HUES48 (cell line): ENCODE measurements around the gene LRWD1.
"Not testable (repeated sequence)": the region's sequence is repeated elsewhere in the genome, so short reads cannot be mapped to it uniquely, and the experiment has no call there.

Source experiments
- H3K27ac ChIP-seq: one replicate; pipeline ENCODE4 v1.7.0; 2013; ENCODE audit warnings: low read depth, low read length, inconsistent platforms
- H3K27me3 ChIP-seq: 2 replicates; pipeline ENCODE4 v1.6.1; 2013; ENCODE audit warnings: mild to moderate bottlenecking, low read length; ENCODE audit not compliant: control insufficient read depth, insufficient read depth
- H3K36me3 ChIP-seq: 2 replicates; pipeline ENCODE4 v1.6.1; 2013; ENCODE audit warnings: low read length; ENCODE audit not compliant: control insufficient read depth, insufficient read depth
- H3K4me1 ChIP-seq: 2 replicates; pipeline ENCODE4 v1.6.1; 2013; ENCODE audit warnings: mild to moderate bottlenecking, low read length; ENCODE audit not compliant: control insufficient read depth, insufficient read depth
- H3K4me3 ChIP-seq: 2 replicates; pipeline ENCODE4 v1.5.1; 2013; ENCODE audit warnings: mild to moderate bottlenecking, low read depth, low read length
- H3K9ac ChIP-seq: 2 replicates; pipeline ENCODE4 v1.6.1; 2013; ENCODE audit warnings: mild to moderate bottlenecking, low read depth, low read length, moderate library complexity
- H3K9me3 ChIP-seq: 2 replicates; pipeline ENCODE4 v1.6.1; 2013; ENCODE audit warnings: low read length; ENCODE audit not compliant: control insufficient read depth, insufficient read depth

Gene LRWD1

DNA sequence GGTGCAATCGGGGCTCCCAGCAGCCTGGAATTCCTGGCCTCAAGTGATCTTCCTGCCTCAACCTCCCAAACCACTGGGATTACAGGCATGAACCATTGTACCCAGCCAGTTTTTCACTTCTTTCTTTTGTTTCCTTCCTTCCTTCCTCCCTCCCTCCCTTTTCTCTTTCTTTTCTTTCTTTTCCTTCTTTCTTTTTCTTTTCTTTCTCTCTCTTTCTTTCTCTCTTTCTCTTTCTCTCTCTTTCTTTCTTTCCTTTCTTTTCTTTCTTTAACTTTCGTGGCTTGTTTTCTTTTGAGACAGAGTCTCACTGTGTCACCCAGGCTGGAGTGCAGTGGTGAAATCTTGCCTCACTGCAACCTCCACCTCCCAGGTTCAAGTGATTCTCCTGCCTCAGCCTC lies 19.1 kb upstream of the LRWD1 start:
- Histone ChIP-seq H3K9me3 (no peaks in the 10 kb centered on the region), H3K36me3 (peaks cover 17% of the 10 kb centered on the region; the same call in 1 of the 2 replicates), H3K27ac (no peak overlapping the region), H3K4me1 (0 out of 2 replicates have a peak, but pooled peaks cover 4% of the 10 kb centered on the region), H3K9ac (no peak overlapping the region), H3K27me3 (no peaks in the 10 kb centered on the region), H3K4me3 (no peak overlapping the region)

DNA sequence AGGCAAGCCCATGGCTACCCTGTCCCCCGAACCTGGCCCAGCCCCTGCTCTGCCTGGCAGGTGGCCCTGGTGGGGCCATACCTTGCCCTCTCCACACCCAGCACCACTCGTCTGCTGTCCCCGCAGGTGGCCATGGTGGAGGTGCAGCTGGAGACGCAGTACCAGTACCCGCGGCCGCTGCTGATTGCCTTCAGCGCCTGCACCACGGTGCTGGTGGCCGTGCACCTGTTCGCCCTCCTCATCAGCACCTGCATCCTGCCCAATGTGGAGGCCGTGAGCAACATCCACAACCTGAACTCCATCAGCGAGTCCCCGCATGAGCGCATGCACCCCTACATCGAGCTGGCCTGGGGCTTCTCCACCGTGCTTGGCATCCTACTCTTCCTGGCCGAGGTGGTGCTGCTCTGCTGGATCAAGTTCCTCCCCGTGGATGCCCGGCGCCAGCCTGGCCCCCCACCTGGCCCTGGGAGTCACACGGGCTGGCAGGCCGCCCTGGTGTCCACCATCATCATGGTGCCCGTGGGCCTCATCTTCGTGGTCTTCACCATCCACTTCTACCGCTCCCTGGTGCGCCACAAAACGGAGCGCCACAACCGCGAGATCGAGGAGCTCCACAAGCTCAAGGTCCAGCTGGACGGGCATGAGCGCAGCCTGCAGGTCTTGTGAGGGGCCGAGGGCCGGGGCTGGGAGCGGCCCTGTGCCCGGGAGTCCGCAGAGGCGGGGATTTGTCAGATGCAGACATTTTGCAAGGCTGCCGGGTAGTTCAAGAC lies 18.2 kb upstream of the LRWD1 start:
- no peak overlapping the region for H3K4me3 ChIP-seq
- no peak overlapping the region for H3K9ac ChIP-seq
- no peak overlapping the region for H3K27ac ChIP-seq
- H3K4me1 ChIP-seq = 0 out of 2 replicates have a peak, but pooled peaks cover 2% of the 10 kb centered on the region
- no peaks in the 10 kb centered on the region for H3K27me3 ChIP-seq
- H3K9me3 ChIP-seq = no peaks in the 10 kb centered on the region
- peaks cover 17% of the 10 kb centered on the region; the same call in 1 of the 2 replicates for H3K36me3 ChIP-seq

DNA sequence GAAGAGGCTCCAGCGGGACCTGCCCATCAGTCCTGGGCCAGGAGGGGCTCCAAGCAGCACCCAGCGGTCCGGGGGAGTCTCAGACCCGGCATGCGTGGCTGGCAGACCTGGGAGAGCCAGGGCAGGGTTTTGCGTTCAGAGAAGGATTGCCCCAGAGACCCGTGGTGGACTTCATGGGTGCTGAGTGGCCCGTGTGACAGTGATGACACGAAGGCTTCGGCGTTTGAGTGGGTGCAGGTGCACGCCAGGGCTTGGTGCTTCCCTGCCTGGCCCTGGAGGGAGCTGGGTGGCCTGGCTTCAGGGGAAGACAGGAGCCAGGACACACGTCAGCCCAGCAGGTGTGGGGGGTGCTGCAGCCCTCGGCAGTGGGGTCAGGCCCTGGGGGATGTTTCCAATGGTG lies 17.5 kb upstream of the LRWD1 start:
- Histone ChIP-seq H3K9me3 (no peaks in the 10 kb centered on the region), H3K27ac (no peak overlapping the region), H3K27me3 (no peaks in the 10 kb centered on the region), H3K9ac (no peak overlapping the region), H3K4me3 (no peak overlapping the region), H3K36me3 (peaks cover 17% of the 10 kb centered on the region; the same call in 1 of the 2 replicates), H3K4me1 (no peaks in the 10 kb centered on the region)

DNA sequence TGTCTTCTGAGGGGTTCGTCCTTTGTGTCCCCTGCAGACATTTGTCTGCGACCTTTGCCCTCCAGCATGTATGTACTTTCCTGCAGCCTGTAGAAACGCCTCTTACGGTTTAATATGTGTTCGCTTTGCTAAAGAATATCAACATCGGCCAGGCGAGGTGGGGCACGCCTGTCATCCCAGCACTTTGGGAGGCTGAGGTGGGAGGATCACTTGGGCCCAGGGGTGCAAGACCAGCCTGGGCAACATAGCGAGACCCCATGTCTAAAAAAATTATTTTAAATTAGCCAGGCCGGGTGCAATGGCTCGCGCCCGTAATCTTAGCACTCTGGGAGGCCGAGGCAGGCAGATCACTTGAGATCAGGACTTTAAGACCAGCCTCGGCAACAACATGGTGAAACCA lies 15.6 kb upstream of the LRWD1 start:
- no peaks in the 10 kb centered on the region for H3K27me3 ChIP-seq
- no peaks in the 10 kb centered on the region for H3K9me3 ChIP-seq
- H3K4me3 ChIP-seq = no peak overlapping the region
- H3K4me1 ChIP-seq = no peaks in the 10 kb centered on the region
- no peak overlapping the region for H3K9ac ChIP-seq
- H3K36me3 ChIP-seq = peaks cover 17% of the 10 kb centered on the region; the same call in 1 of the 2 replicates
- no peak overlapping the region for H3K27ac ChIP-seq

DNA sequence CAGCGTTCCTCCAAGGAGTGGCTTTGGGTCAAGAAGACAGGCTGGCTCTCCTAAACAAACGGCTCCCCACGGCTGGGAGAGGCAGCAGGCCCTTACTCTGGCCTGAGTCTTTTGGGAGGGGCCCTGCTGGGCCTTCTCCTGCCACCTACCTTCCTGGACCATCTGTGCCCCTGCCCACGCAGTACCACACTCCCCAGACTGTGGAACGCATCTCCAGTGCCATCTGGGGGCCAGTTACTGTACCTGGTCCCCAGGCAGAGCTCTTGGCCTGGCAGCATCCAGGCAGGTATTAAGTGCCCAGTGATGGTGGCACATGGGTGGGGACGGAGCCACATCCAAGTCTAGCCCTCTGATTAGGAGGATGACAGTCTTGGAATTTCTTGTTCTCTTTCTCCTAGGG lies 14.5 kb upstream of the LRWD1 start:
- Histone ChIP-seq H3K27ac (no peak overlapping the region), H3K4me1 (no peaks in the 10 kb centered on the region), H3K9ac (no peak overlapping the region), H3K27me3 (no peaks in the 10 kb centered on the region), H3K9me3 (no peaks in the 10 kb centered on the region), H3K4me3 (no peak overlapping the region), H3K36me3 (peaks cover 13% of the 10 kb centered on the region; the same call in 1 of the 2 replicates)

DNA sequence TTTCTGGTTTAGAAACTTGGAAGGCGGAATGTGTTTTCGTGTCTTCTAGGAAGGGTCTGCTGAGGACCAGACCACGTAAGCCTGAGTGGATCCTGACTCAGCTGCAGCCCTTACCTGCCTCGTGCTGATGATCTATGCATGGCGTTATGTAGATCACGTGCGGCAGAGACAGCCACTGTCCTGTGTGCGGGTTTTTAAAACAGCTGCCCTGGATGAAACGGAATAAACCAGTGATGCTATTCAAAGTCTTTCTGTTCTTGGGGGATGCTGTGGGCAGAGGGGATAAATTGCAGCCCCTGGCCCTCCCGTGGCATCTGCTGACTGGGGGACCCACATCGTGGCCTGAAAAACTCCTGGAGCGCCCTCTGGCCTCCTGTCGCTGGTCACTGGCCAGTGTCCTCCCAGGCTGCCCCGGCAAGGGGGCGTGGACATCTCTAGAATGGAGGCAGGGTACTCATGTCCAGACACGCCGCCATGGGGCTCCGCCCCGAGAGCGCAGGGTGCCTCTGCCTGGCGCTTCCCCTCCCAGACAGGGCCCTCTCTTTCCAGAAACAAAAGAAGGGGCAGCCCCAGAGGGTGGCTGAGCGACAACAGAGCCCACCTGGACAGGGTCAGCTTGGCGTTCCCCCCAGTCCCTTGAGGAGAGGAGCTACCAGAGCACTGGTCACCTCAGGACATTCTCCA lies 13.3 kb upstream of the LRWD1 start:
- Histone ChIP-seq H3K27ac (peak overlapping the region; percentile 12), H3K4me3 (no peak overlapping the region), H3K9ac (no peak overlapping the region), H3K36me3 (peaks cover 13% of the 10 kb centered on the region), H3K27me3 (no peaks in the 10 kb centered on the region), H3K9me3 (no peaks in the 10 kb centered on the region), H3K4me1 (no peaks in the 10 kb centered on the region)

DNA sequence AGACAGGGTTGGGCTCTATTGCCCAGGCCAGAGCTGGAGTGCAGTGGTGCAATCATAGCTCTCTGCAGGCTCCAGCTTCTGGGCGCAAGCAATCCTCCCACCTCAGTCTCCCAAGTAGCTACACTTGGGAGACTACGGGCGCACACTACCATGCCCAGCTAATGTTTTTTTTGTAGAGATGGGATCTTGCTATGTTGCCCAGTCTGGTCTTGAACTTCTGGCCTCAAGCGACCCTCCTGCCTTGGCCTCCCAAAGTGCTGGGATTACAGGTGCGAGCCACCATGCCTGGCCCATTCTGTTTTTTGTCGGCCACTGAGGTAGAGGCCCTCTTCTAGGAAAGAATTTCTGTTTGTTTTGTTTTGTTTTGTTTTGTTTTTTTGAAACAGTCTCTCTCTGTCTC lies 12.3 kb upstream of the LRWD1 start:
- Histone ChIP-seq H3K4me1 (no peaks in the 10 kb centered on the region), H3K36me3 (peaks cover 14% of the 10 kb centered on the region), H3K27me3 (no peaks in the 10 kb centered on the region), H3K9me3 (no peaks in the 10 kb centered on the region), H3K4me3 (no peak overlapping the region), H3K9ac (no peak overlapping the region), H3K27ac (no peak overlapping the region)

DNA sequence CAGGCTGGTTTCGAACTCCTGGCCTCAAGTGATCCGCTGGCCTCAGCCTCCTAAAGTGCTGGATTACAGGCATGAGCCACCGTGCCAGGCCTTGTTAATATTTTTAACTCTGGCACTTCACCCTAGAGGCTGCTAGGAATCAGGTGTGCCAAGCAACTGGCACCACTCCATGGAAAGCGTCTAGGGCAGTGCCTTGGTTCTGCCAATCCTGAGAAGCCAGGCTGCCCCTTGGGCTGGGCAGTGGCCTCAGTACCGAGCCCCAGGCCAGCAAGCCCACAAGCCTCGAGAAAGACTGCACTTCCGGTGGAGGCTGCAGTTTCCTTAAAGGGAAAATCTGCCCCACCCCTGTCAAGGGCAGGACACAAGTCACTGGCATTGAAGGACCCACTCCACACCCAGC lies 11.5 kb upstream of the LRWD1 start:
- Histone ChIP-seq H3K27ac (no peak overlapping the region), H3K9me3 (no peaks in the 10 kb centered on the region), H3K36me3 (peaks cover 22% of the 10 kb centered on the region), H3K4me1 (no peaks in the 10 kb centered on the region), H3K4me3 (no peak overlapping the region), H3K27me3 (no peaks in the 10 kb centered on the region), H3K9ac (no peak overlapping the region)

DNA sequence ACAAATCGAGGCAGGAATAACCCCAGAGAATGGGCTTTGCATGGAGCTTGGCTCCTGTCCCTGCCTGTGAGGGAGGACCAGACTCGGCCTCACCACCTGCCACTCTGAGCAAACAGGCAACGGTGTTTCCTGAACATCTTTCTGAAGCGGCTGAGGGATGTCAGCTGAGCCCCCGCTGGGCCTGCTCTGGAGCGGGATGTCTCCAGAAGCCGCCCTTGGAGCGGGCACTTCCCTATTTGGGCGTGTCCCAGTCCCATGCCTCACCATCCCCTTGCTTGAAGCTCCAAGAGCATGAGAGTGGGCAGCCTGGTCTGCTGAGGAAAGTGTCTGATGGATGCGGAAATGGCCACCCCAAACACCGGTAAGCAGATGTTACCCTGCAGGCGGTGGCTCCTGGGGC lies 10.3 kb upstream of the LRWD1 start:
- no peak overlapping the region for H3K27ac ChIP-seq
- no peaks in the 10 kb centered on the region for H3K9me3 ChIP-seq
- H3K4me3 ChIP-seq = no peak overlapping the region
- H3K9ac ChIP-seq = no peak overlapping the region
- no peaks in the 10 kb centered on the region for H3K4me1 ChIP-seq
- H3K27me3 ChIP-seq = no peaks in the 10 kb centered on the region
- H3K36me3 ChIP-seq = peaks cover 33% of the 10 kb centered on the region

DNA sequence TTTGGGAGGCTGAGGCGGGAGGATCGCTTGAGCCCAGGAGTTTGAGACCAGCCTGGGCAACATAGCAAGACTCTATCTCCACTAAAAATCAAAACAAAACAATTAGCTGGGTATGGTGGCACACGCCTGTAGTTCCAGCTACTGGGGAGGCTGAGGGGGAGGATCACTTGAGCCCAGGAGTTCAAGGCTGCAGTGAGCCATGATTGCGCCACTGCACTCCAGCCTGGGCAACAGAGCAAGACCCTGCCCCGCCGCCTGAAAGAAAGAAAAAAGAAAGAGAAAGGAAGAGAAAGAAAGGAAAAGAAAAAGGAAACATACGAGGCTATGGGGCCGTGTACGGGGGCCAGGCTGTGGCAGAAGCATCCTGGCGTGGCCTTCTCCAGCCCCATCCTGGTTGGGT lies 9.9 kb upstream of the LRWD1 start:
- not testable (repeated sequence) for H3K4me3 ChIP-seq, H3K9me3 ChIP-seq, H3K9ac ChIP-seq, H3K4me1 ChIP-seq, H3K27me3 ChIP-seq, H3K27ac ChIP-seq
- peaks cover 35% of the 10 kb centered on the region for H3K36me3 ChIP-seq

DNA sequence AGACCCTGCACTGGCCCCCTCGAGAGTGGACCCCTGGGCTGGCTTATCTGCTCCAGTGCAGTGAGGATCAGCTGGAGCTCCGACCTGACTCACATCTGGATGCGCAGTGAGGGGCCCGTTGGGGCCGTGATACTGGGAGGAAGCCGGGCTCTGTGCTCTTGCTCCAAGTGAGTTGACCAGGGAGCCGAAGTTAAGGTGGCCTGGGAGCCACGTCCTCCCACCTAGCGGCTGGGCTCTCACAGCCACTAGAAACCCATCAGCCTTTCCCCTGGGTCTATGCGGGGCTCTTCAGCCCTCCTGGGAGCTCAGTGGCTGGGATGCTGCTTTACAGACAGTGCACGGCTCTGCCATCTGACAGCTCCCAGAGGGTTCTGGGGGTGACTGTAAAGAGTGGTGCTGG lies 9.2 kb upstream of the LRWD1 start:
- no peaks in the 10 kb centered on the region for H3K4me1 ChIP-seq
- no peak overlapping the region for H3K27ac ChIP-seq
- no peaks in the 10 kb centered on the region for H3K27me3 ChIP-seq
- no peak overlapping the region for H3K4me3 ChIP-seq
- no peak overlapping the region for H3K9ac ChIP-seq
- peaks cover 35% of the 10 kb centered on the region for H3K36me3 ChIP-seq
- no peaks in the 10 kb centered on the region for H3K9me3 ChIP-seq
